ENCODE results near the gene WDR17.

The WDR17 gene

DNA sequence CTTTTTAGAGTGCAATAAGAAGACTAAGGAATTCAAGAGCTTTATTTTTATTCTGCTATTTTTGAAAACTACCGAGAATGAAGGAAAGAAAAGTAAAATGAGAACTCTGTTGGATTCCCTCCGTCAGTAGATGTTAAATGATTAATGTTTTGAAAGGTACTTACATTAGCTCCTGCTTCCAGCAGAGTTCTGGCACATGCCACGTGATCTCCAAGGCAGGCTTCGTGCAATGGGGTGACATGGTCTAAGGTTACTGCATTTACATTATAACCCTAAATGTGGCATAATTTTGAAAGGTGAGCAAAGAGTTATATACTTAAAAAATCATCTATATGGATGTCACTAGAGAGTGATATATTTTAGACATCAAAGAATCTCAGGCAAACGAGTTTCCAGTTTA is 156.5 kb downstream of the WDR17 start:
- H3K27ac ChIP-seq, result no peak overlapping the region
- TF ChIP-seq ZFX (IDR thresholded peaks at IDR 0.05), result no peak
- TF ChIP-seq, protein P1, sequence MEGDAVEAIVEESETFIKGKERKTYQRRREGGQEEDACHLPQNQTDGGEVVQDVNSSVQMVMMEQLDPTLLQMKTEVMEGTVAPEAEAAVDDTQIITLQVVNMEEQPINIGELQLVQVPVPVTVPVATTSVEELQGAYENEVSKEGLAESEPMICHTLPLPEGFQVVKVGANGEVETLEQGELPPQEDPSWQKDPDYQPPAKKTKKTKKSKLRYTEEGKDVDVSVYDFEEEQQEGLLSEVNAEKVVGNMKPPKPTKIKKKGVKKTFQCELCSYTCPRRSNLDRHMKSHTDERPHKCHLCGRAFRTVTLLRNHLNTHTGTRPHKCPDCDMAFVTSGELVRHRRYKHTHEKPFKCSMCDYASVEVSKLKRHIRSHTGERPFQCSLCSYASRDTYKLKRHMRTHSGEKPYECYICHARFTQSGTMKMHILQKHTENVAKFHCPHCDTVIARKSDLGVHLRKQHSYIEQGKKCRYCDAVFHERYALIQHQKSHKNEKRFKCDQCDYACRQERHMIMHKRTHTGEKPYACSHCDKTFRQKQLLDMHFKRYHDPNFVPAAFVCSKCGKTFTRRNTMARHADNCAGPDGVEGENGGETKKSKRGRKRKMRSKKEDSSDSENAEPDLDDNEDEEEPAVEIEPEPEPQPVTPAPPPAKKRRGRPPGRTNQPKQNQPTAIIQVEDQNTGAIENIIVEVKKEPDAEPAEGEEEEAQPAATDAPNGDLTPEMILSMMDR (conservative IDR thresholded peaks at IDR 0.05), result no peak

DNA sequence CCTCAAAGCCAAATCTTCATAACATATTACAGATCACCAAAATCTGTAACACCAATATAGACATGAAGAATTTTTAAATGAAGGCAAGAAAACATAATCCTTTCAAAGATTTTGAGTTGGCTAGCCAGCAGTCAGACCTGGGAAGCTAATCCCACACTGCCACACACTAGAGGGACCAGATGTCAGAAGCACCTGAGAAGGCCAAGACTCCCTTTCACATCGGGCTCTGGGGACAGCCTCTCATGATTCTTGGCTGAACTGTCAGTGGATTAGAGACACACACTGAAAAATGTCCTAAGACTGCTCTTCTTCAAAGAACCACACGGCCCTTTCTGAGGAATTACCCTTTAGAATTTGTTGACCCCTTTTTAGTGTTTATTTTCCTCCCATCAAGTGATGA is 157.9 kb downstream of the WDR17 start:
- H3K27ac ChIP-seq, result no peak overlapping the region
- no peak for TF ChIP-seq ZFX (IDR thresholded peaks at IDR 0.05)
- TF ChIP-seq, protein P1 (conservative IDR thresholded peaks at IDR 0.05), result no peak

DNA sequence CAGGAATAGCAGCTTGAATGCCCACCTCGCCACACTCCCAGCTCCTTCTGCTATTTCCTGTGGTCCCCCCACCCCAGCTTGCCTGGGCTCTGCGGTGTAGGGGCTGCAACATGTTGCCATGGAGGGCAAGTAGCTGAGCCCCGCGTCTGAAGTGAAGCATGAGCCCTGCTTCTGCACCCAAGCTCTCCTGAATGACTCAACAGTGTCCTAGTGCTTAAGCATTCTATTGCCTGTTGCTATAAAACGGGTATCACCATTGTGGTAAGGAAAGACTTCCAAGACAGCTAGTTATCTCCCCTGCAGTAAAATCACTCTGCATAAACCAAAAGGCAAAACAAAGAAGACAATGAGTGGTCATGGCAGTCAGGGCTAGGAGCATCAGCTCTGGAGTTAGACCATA is 161.1 kb downstream of the WDR17 start:
- H3K27ac ChIP-seq, result no peak overlapping the region
- TF ChIP-seq, protein P1 (conservative IDR thresholded peaks at IDR 0.05), result no peak
- no peak for TF ChIP-seq ZFX (IDR thresholded peaks at IDR 0.05)

DNA sequence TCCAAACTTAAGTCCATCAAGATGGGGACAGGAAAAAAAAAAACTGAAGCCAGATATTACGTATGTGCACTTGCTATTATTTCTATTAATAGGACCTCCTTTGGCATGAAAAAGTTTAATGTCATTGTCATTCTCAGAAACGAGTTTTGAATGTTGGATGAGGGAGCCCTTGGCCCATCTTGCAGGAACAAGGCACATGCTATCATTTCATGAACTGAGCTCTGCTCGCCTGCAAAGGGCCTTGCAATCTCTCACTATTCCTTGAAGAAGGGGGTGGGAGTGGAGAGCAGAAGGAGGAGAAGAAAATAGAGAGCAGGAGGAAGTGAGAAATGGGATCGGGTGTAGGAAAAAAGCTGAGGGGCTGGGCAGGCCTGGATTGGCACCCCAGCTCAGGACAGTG is 164.0 kb downstream of the WDR17 start:
- TF ChIP-seq ZFX (IDR thresholded peaks at IDR 0.05), result no peak
- TF ChIP-seq, protein P1 (conservative IDR thresholded peaks at IDR 0.05), result no peak
- no peak overlapping the region for H3K27ac ChIP-seq

Data from C4-2B (cell line).